Suprapubic skin (tissue), 3 donors: Measurements from ENCODE around the gene XKR8.

Experiments used
- POLR2A ChIP-seq, 2 donors: fragments of 450-650 bp; IDR thresholded peaks; one replicate each; pipeline ENCODE4 v1.6.1; 2017; ENCODE audit warnings: antibody characterized with exemption in 2 of 2, mild to moderate bottlenecking in 2 of 2, moderate library complexity in 2 of 2
- TF ChIP-seq, protein P1 (sequence below), 2 donors: fragments of 200-600 bp in 1 of 2; fragments of 450-650 bp in 1 of 2; sonication (generic) in 1 of 2; IDR thresholded peaks; one replicate each; pipeline ENCODE4 v1.5.1; 2016 to 2019; ENCODE audit warnings: antibody characterized with exemption in 2 of 2, mild to moderate bottlenecking in 1 of 2, moderate library complexity in 1 of 2

DNA sequence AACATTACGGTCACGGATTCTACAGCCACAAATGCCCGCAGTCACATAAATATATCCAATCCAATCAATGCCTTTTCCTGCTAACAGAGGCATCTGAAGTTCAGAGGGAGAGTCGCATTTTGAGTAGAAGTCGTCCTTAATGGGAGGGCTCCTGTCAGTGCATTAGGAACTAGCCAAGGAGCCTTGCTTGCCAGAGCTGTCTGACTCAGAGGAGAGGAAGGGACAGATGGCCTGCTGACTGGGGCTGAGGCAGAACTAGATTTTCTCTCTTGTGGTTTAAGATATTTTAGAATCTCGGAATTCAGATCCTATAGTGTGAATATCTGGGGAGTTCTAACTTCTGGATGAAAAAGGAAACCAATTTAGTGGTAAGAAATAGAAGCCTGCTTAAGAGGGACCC lies 10.6 kb downstream of the XKR8 start:
- TF ChIP-seq, protein P1, sequence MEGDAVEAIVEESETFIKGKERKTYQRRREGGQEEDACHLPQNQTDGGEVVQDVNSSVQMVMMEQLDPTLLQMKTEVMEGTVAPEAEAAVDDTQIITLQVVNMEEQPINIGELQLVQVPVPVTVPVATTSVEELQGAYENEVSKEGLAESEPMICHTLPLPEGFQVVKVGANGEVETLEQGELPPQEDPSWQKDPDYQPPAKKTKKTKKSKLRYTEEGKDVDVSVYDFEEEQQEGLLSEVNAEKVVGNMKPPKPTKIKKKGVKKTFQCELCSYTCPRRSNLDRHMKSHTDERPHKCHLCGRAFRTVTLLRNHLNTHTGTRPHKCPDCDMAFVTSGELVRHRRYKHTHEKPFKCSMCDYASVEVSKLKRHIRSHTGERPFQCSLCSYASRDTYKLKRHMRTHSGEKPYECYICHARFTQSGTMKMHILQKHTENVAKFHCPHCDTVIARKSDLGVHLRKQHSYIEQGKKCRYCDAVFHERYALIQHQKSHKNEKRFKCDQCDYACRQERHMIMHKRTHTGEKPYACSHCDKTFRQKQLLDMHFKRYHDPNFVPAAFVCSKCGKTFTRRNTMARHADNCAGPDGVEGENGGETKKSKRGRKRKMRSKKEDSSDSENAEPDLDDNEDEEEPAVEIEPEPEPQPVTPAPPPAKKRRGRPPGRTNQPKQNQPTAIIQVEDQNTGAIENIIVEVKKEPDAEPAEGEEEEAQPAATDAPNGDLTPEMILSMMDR (IDR thresholded peaks at IDR 0.05): no peak
- TF ChIP-seq POLR2A (IDR thresholded peaks at IDR 0.05): no peak
